GM21390 (cell line): ENCODE results near the gene CYTH3.
"Not testable (repeated sequence)": the region's sequence is repeated elsewhere in the genome, so short reads cannot be mapped to it uniquely, and the experiment has no call there.

Source experiments
- ATAC-seq: cut with Tn5 transposase; IDR thresholded peaks from one replicate; pipeline ENCODE4 v1.9.1; 2021; ENCODE audit not compliant: unreplicated experiment

Gene CYTH3

DNA sequence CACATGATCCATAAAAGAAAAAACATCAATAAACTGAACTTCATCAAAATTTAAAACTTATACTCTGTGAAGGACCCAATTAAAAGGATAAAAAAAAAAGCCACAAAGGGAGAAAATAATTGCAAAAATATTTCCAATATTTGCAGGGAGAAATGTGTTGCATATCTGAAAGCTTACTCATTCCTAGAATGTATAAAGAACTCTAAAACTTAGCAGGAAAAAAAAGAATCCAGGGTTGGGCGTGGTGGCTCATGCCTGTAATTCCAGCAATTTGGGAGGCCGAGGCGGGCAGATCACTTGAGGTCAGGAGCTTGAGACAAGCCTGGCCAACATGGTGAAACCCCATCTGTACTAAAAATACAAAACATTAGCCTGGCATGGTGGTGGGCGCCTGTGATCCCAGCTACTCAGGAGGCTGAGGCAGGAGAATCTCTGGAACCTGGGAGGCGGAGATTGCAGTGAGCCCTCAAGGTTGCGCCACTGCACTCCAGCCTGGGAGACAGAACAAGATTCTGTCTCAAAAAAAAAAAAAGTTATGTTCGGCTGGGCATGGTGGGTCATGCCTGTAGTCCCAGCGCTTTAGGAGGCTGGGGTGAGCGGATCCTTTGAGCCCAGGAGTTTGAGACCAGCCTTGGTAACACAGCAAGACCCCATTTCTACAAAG is 11.1 kb upstream of the CYTH3 start:
- not testable (repeated sequence) for ATAC-seq

DNA sequence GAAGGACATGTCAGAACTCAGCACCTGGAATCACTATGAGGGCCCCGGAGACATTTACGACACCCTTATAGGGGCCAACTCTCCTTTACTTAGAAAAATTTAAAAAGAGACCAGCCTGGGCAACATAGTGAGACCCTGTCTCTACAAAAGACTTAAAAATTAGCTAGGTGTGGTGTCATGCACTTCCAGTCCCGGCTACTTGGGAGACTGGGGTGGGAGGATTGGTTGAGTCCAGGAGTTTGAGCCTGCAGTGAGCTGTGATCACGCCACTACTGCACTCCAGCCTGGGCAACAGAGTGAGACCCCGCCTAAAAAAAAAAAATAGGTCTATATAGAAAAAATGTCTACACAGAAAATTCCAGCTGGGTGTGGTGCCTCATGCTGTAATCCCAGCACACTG is 7.5 kb upstream of the CYTH3 start:
- ATAC-seq: no peak

DNA sequence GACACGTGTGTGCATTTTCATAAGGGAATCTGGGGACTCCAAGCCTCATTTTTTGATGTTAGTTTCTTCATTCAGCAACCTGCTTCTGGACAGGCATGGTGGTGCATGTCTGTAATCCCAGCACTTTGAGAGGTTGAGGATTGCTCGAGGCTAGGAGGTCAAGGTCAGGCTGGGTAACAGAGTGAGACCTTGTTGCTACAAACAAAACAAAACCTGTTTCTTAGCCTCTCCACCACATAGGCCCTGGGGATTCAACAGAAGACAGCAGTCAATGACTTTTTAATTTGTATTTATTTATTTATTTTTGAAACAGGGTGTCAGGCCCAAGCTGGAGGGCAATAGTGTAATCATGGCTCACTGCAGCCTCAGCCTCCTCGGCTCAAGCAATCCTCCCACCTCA is 6.9 kb upstream of the CYTH3 start:
- ATAC-seq: no peak

DNA sequence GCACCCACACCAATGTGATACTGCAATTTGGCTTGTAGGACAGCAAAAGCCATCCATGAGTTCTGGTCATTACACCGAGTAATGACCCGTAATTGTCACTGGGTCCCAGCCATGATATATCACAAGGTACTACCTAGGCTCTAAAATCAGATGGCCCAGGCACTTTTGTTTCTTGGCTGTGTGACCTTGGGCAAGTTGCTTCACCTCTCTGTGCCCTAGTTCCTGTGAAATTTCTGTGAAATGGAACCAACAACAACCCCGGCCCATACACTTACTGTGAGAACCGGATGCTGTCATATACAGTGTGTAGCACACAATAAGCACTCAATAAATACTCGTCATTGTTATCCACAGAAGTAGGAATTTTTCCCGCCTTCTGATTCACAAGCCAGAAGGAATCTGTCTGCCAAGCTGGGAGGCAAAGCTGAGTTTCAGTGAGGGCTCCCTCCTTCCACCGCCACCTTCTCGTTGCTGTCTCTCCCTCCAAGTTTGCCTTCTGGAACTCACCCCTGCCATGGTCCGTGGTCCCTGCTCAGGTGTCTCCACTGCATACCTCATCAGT is 6.4 kb upstream of the CYTH3 start:
- ATAC-seq: no peak

DNA sequence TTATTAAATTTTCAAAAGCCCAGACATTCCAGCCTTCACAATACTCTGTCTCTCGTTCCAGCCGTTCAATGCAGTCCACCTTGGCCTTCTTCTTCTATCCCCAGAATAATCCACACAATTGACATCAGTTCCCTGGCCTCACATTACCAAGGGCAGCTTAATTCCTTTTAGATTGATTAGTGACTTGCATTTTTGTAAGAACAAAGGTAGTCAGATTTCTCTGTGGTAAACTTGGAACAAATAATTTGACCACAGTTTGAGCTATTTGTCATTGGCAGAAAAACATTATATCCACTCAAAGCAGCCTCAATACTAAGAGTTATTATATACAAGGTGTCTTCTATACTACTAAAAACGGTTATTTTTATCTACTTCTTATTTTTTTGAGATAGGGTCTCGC is 5.1 kb upstream of the CYTH3 start:
- ATAC-seq: no peak

DNA sequence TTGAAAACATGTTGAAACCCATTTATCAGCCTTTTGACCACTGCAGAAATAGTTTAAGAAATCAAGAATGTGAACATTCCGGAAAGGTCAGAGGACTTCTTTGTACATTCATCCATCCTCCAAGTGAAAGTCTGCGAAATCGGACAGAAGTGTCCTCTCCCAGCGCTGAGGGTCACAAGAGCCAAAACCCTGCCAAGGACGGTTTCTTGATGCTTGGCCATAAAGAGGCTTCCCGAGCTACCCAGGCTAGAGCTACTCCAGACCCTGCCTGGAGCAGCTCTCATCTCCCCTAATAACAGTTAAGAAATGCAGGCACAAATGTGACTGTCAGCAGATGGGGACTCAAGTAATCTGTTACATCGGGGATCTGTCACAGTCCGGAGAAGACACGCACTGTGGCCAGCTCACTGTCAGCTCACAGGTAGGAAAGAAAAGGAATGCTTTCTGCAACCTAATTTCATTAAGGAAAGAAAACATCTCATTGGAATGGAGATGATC is 4.5 kb upstream of the CYTH3 start:
- ATAC-seq: no peak

DNA sequence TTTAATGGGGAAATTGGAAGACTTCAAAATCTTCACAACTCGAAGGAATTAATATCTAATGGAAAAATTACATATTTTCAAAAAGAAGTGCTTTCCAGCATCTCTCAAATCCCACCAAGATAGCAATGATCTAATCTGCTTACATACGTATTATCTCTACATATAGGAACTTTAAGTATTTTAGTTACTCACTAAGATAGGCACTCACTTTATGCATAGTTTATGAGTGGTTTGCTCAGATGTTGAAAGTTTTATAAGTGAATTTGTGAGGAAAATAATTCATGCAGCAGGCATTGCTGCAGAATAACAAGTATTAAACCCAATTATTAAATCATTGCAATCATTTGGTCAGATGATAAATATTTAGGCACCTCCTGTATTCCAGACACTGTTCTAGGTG is 2.3 kb upstream of the CYTH3 start:
- ATAC-seq: no peak

DNA sequence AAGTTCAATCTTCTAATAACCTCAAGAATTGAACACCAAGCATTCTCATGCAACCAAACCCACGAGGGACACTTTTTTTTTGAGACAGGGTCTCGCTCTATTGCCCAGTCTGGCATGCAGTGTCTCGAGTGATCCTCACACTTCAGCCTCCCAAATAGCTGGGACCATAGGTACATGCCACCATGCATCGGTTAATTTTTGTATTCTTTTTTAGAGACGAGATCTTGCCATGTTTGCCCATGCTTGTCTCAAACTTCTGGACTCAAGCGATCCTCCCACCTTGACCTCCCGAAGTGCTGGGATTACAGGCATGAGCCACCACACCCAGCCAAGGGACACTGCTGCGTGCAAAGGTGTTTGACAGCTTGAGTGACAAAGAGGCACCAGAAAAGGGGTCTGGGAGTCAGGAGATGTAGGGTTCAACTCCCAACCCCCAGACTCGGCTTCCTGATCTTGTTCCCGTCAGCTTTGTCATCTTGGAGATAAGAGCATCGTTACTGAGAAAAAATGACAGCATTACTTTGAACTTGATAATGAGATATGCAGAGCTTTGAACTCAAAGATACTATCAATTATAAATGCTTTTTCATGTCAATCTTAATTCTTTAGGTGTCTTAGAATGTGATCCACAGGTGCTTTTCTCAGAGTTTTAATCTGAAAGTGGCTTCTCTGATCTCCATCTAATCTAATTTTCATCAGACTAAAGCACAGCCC is 1.6 kb upstream of the CYTH3 start:
- ATAC-seq: no peak

DNA sequence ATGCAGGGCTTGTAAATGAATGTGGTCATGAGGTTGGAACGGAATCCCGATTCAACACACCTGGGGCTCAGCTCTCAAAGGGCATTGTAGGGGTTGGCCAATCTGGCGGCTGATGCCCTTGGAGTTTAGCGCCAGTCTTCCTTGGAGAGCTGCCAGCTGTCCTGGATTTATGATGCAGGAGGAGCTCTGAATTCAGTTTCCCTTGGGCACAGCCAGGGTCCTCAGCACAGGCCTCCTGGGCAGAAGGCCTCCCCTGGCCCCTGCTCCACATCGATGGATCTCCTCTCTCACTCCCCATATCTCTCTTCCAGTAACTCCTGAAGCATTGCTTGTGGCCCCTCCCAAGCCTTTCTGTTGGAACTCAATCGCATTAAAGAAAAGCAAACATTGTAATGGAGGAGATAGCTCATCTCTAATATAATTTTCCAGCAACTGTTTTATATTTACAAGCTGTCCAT is 985 bp upstream of the CYTH3 start:
- no peak for ATAC-seq

DNA sequence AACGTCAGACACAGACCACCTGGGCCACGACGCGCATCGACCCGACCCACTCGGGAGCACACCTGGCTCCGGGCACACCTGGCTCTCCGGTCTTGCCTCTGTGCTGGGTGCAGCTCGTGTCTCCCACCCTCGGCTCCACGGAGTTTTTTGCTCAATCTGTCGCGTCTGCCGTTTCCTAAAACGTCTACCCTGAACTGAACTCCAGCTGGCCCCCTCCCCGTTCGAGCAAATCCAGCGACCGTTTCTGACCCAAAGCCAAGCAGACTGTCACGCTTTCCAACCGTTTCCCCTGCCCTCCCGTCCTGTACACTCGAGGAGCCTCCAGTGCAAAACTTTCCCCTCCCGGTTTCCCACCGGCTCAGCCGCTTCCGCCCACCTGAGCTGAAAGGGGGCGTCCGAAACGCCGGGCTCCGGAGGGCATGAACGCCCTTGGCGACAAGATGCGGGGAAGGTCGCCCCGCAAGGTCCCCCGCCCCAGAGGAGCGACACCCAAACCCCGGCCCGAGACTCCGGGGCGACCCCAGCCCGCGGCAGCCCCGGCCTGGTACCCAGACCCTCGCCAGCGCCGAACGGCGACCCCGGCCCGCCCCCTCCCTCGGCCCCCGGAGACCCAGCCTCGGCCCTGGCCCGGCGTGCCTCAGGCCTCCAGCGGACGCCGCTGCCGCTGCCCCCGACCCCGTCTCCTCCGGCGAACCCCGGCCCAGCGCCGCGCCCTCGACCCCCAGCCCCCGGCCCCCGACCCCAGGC is 557 bp downstream of the CYTH3 start:
- peak; percentile 12 for ATAC-seq

DNA sequence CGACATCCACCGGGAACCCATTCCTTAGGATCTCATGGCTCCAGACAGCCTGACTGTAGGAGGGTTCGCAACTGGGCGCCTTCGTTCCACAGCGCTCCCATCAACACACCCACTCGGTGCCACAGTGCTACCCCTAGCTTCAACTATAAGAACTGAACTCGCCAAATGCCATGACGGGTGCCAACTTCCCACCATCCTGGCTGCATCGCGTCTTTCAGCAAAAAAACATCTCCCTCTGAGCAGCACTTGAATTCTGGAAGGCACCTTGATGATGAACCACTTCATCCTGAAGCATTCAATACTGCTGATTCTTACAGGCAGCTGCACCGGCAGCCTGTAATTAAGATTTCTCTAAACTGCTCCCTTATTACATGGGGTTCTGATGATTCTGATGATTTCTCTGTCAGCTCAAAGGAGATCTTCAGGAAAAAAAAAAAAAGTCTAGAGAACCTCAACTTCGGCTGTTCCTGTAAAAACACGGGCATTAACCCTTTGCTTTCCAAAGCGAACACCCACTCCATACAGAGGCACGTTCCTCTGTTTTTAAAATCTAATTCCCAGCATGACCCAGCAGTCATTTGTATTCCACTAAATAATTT is 1.3 kb downstream of the CYTH3 start:
- ATAC-seq: no peak

DNA sequence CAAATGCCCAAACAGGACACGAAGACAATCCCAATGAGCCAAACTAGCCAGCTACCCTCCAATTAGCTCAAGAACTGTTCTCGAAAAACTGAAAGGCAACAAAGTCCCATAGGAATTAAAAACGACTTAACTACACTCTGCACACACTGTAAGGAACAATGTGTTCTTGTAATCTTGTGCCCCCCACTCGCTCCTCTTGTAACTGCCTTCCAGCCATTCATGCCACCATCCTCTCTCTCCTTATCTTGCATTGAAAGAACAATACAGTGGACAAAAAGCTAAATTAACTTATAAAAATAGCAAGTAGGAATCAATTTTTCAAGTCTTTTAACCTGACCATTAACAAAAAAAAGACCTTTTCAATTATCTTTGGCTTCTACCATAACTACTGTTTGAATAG is 2.9 kb downstream of the CYTH3 start:
- ATAC-seq: no peak

DNA sequence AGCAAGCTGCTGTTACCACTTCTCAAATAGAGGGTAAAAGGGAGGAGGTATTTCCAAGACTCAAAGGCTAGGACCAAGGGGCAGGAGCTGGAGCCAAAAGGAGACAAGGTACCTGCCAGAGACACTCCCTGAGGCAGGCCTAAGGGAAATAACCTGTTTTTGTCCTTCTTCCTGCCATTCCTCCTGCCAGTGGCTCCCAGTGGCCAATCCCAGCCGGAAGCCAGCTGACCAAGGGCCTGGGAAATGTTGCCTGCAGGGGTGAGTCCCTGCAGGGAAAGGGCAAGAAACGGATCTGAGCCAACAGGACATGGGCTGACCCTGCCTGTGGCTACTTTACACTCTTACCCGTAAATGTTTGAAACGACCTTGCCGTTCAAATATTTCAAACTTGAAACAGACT is 3.5 kb downstream of the CYTH3 start:
- ATAC-seq: no peak

DNA sequence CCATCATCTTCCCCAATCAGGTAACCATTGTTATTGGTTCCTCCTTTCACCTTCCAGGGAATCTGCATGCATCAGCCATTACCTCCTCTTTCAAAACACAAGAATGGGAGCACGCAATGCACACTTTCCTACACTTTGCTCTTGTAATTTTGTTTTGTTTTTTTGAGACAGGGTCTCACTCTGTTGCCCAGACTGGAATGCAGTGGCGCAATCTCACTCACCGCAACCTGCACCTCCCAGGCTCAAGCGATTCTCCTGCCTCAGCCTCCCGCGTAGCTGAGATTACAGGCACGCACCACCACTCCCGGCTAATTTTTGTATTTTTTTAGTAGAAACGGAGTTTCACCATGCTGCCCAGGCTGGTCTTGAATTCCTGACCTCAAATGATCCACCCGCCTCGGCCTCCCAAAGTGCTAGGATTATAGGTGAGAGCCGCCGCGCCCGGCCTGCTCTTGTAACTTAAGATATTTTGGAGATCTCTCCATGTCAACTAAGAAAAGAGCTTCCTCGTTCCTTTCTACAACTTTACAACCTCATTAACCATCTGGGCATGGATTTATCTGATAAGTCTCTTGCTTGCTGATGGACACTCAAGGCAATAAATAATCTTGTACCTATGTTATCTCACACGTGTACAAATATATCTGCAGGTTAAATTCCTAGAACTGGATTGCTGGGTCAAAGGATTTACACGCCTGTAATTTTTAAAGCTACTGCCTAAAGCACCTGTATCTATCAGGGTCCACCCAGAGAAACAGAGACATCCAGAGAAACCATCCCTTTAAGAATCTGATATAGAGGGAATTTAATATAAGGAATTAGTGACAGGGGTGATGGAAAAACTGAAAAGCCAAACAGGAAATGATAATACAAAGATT is 4.2 kb downstream of the CYTH3 start:
- ATAC-seq: no peak

DNA sequence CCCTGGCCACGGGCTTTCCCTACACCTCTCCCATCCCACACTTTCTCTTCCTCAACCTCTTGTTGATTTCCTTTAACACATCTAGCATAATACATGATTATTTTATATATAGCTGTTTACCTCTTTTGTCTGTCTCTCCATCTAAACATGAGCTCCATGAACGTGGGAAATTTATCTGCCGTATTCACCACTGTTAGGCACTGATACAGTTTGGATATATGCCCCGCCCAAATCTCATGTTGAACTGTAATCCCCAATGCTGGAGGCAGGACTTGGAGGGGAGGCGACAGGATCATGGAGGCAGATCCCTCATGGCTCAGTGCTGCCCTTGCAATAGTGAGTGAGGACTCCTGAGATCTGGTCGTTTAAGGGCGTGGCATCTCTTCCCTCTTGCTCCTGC is 5.7 kb downstream of the CYTH3 start:
- no peak for ATAC-seq

DNA sequence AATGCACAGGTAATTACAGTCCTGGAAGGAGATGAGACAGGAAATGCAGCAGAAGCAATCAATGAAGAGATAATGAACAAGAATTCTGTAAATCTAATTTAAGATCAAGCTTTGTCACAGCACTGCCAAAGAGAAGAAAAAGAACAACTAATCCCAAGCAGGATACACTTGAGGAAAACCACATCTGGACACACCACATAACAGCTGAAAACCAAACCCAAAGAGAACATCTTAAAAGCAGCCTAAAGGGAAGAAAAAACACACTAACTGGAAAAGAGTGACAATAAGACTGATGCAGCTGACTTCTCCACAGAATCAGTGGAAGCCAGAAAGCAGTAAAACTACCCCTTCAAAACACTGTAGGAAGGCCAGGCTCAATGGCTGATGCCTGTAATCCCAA is 10.2 kb downstream of the CYTH3 start:
- ATAC-seq: no peak

DNA sequence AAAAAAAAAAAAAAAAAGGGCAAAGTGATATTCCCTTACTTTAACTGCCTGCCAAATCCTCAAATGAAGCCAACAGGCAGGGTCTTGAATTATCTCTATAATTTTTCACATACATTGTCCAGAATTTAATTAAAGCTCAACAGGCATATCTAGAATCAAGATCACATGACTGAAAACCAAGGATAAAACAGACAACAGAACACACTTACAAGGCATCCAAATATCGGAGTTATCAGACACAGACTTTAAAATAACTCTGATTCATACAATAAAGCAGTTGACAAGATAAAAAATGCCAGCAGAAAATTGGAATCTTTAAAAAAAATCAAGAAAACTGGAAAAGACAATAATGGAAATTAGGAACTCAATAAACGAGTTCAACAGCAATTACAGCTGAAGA is 10.7 kb downstream of the CYTH3 start:
- no peak for ATAC-seq

DNA sequence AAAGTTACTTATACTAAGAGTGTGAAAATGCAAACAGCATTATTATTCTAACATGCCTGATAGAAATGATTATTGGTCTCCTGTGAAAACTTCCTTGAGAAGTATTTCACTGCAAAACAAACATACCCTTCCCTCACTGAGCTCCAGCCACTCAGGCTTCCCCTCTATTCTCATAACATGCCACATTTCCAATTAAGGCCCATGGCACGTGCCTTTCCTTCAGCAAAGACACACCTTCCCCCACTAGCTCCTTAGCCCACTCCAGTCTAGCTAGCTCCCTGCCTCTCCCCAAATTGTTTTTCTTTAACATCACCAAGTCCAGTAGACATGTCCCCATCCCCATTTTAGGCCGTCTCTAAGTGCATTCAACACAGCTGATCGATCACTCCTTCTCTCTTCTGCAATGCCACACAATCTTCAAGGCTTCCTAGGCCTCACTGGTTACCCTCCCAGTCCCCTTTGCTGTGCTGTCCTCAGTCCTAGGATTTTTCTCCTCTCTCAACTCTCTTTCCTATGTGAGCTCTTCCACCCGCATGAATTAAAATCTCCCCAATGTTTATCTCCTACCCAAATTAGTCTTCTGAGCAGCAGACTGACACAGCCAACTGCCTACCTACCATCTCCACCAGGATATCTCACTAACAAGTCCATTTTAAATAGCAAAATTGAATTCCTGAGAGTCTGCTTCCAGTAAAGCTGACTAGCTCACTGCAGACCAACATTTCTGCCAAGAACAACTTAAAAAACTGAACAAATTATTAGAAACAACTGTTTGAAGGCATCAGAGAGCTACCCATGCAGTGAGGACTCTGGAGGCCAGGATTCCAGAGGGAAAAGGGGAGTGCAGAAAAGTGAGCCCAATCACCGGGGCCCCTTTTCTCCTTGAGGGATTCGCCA is 11.9 kb downstream of the CYTH3 start:
- ATAC-seq: no peak

DNA sequence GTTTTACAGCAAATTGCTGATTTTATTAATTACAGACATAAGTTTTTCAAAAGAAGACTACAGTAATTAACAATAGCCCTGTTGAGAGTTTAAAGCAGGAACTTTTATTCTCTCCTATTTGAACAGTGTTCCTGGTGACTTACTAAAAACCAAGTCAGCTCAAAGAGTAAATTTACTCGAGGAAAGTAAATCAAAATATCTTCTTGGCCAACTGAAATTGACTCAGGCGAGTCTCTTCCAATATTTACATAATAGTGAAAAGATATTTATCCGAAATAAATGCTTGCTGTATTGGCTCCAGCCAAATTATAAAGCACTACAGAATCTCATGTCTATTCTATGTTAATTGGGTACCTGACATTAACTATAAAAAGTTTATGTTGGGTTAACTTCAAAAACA is 13.2 kb downstream of the CYTH3 start:
- no peak for ATAC-seq
